B cell (primary cell): Measurements from ENCODE around the gene PRDM15. TPM values are rescaled to one million over a fixed set of nuclear protein-coding genes. Genes with fewer than 3 reads are reported as not detected.

Experiments used
- ATAC-seq: fragments of 200-7000 bp; cut with Tn5 transposase; one replicate; pipeline ENCODE4 v1.10.0; 2021; ENCODE audit warnings: low read depth, mild to moderate bottlenecking, moderate number of reproducible peaks, moderate library complexity
- CTCF ChIA-PET: fragments of 350-600 bp; sonication (Branson Sonifier 250); formaldehyde crosslinking; loops from one replicate; lab custom pipeline; 2021; ENCODE audit warnings: antibody characterized with exemption, inconsistent platforms; lab: Charles Lee
- POLR2A ChIA-PET: fragments of 350-600 bp; sonication (Branson Sonifier 250); formaldehyde crosslinking; loops from one replicate; lab custom pipeline; 2021; ENCODE audit warnings: antibody characterized with exemption; lab: Charles Lee
- DNase-seq: peaks from one replicate; pipeline ENCODE4 v3.0.0; 2013
- H2AFZ ChIP-seq: 2 replicates; pipeline ENCODE4 v1.6.1; 2012; ENCODE audit warnings: mild to moderate bottlenecking, low read depth, low read length; ENCODE audit not compliant: insufficient read depth, poor library complexity, severe bottlenecking
- H3K27ac ChIP-seq, 2 donors: 1 replicate in 1 of 2; 2 replicates in 1 of 2; pipeline ENCODE4 v1.5.1; 2012 to 2013; ENCODE audit warnings: low read length in 2 of 2, mild to moderate bottlenecking in 2 of 2, moderate library complexity in 1 of 2
- H3K27me3 ChIP-seq, 4 experiments: fragments of 200-600 bp in 1 of 4; sonication (generic) in 1 of 4; replicated peaks in 1 of 4; 1 replicate in 2 of 4; 2 replicates in 2 of 4; pipeline versions ENCODE4 v1.6.1 to v1.7.0; 2013 to 2016; ENCODE audit warnings: low read length in 3 of 4, mild to moderate bottlenecking in 2 of 4, mixed read lengths in 1 of 4, moderate library complexity in 1 of 4; ENCODE audit not compliant: insufficient read depth in 4 of 4, control insufficient read depth in 3 of 4; ENCODE audit errors: control extremely low read depth in 1 of 4
- H3K36me3 ChIP-seq, 2 experiments: replicated peaks in 1 of 2; 1 replicate in 1 of 2; 2 replicates in 1 of 2; pipeline versions ENCODE4 v1.6.1 to v1.7.1; 2013; ENCODE audit warnings: low read length in 1 of 2; ENCODE audit not compliant: insufficient read depth in 2 of 2, control insufficient read depth in 1 of 2; ENCODE audit errors: control extremely low read depth in 1 of 2, extremely low read depth in 1 of 2
- H3K4me1 ChIP-seq, 2 donors: fragments of 200-600 bp in 1 of 2; sonication (generic) in 1 of 2; 1 replicate in 1 of 2; 2 replicates in 1 of 2; pipeline versions ENCODE4 v1.5.1 to v1.6.1; 2013 to 2017; ENCODE audit warnings: low read length in 2 of 2; ENCODE audit not compliant: control insufficient read depth in 2 of 2, insufficient read depth in 2 of 2
- H3K4me2 ChIP-seq: replicated peaks from 2 replicates; pipeline ENCODE3; 2012; ENCODE audit warnings: mild to moderate bottlenecking, low read depth, low read length; ENCODE audit not compliant: poor library complexity, severe bottlenecking
- H3K4me3 ChIP-seq, 5 experiments: fragments of 200-600 bp in 1 of 5; sonication (generic) in 1 of 5; 1 replicate in 3 of 5; 2 replicates in 2 of 5; pipeline versions ENCODE4 v1.5.1 to v1.7.0; 2011 to 2016; ENCODE audit warnings: low read length in 4 of 5, mild to moderate bottlenecking in 4 of 5, low read depth in 2 of 5, control low read depth in 1 of 5, moderate library complexity in 1 of 5; ENCODE audit not compliant: insufficient read depth in 1 of 5; ENCODE audit errors: control extremely low read depth in 1 of 5, extremely low read depth in 1 of 5
- H3K79me2 ChIP-seq: fragments of 200-600 bp; sonication (generic); one replicate; pipeline ENCODE4 v1.6.0; 2016; ENCODE audit warnings: low read length; ENCODE audit not compliant: control insufficient read depth, insufficient read depth
- H3K9ac ChIP-seq: fragments of 200-600 bp; sonication (generic); 2 replicates; pipeline ENCODE4 v1.6.1; 2017; ENCODE audit warnings: mild to moderate bottlenecking, low read length, moderate library complexity
- H3K9me3 ChIP-seq, 3 donors: one replicate each; pipeline versions ENCODE4 v1.6.1 to v1.7.1; 2013; ENCODE audit warnings: low read length in 2 of 3; ENCODE audit not compliant: control insufficient read depth in 2 of 3, insufficient read depth in 1 of 3; ENCODE audit errors: control extremely low read depth in 1 of 3
- H4K20me1 ChIP-seq: 2 replicates; pipeline ENCODE4 v1.6.0; 2012; ENCODE audit warnings: mild to moderate bottlenecking, low read length; ENCODE audit not compliant: insufficient read depth, control insufficient read depth, poor library complexity, severe bottlenecking
- H3K27ac Mint-ChIP-seq: one replicate; pipeline ENCODE4 v1.8.0; 2021; ENCODE audit warnings: mixed read lengths
- H3K27me3 Mint-ChIP-seq: one replicate; pipeline ENCODE4 v1.8.0; 2021; ENCODE audit warnings: mixed read lengths
- H3K4me1 Mint-ChIP-seq: one replicate; pipeline ENCODE4 v1.8.0; 2021; ENCODE audit warnings: mixed read lengths
- H3K4me3 Mint-ChIP-seq: one replicate; pipeline ENCODE4 v1.8.0; 2021; ENCODE audit warnings: mixed read lengths
- H3K9me3 Mint-ChIP-seq: one replicate; pipeline ENCODE4 v1.8.0; 2022; ENCODE audit warnings: mixed read lengths; ENCODE audit not compliant: insufficient read depth
- CTCF ChIP-seq: fragments of 200-600 bp; IDR thresholded peaks from one replicate; pipeline ENCODE4 v1.8.0; 2022; ENCODE audit warnings: antibody characterized with exemption, mild to moderate bottlenecking
- EZH2 ChIP-seq: IDR thresholded peaks from 2 replicates; pipeline ENCODE4 v1.6.1; 2012; ENCODE audit warnings: borderline replicate concordance, low read depth, mild to moderate bottlenecking, moderate library complexity, low read length; ENCODE audit not compliant: insufficient read depth, poor library complexity, severe bottlenecking
- whole genome bisulfite sequencing: methylation state at CpG from one replicate; pipeline ENCODE4 v1.1.5; 2013; ENCODE audit warnings: missing lambda C conversion rate; ENCODE audit not compliant: insufficient coverage; 5-methylcytosine and 5-hydroxymethylcytosine counted together
- intact Hi-C: fragments of 100-400 bp; cut with micrococcal nuclease; formaldehyde crosslinking; loops from one replicate; pipeline ENCODE4 v1.10.0; 2022
- polyA plus RNA-seq: library from polyadenylated mRNA; depleted of rRNA; stranded (reverse); fragments of >200 nt; gene quantifications from 2 replicates; pipeline ENCODE4 v1.2.3, GENCODE V29; 2012
- total RNA-seq, 2 donors: library from RNA; stranded (reverse); fragments of 120-200 nt in 1 of 2; gene quantifications; 1 replicate in 1 of 2; 2 replicates in 1 of 2; pipeline versions ENCODE4 v1.2.3 to v1.2.4, GENCODE V29; 2013 to 2022

The PRDM15 gene
- total and polyA plus RNA-seq, 2 donors (not counting 1 experiment from before 2014, with no cell fraction given) = 21.3 to 29.2 TPM

GRCh38 chr21:41861987-41862386, 17.2 kb downstream of the PRDM15 start:
- Mint-ChIP-seq H3K4me1 (peaks cover 49% of the 10 kb centered on the region), H3K27me3 (no peaks in the 10 kb centered on the region), H3K4me3 (no peak overlapping the region), H3K27ac (no peak overlapping the region), H3K9me3 (no peaks in the 10 kb centered on the region)
- intact Hi-C loops = loop anchor here (10.0 kb wide), 1 partner anchor 143 kb away; no protein-coding TSS in a partner anchor
- 88% methylated on average over 15 of the region's 17 CpGs for WGBS
- H3K4me3 ChIP-seq = no peak overlapping the region
- peaks cover 54% of the 10 kb centered on the region for H3K79me2 ChIP-seq
- no peaks in the 10 kb centered on the region for H3K27me3 ChIP-seq
- H3K9ac ChIP-seq = no peak overlapping the region
- peaks cover 40% of the 10 kb centered on the region for H4K20me1 ChIP-seq
- ChIA-PET POLR2A (no interaction called here), CTCF (no interaction called here)
- no peak for TF ChIP-seq EZH2
- no peak for TF ChIP-seq CTCF
- ATAC-seq = no peak
- no peak for DNase-seq
- H3K9me3 ChIP-seq = no peaks in the 10 kb centered on the region
- H3K36me3 ChIP-seq = peaks cover 0 to 21% of the 10 kb centered on the region in 2 experiments
- H3K4me1 ChIP-seq = peaks cover 19 to 37% of the 10 kb centered on the region in 2 donors
- H3K27ac ChIP-seq = no peak overlapping the region
- H3K4me2 ChIP-seq = no peak overlapping the region
- H2AFZ ChIP-seq = no peak overlapping the region

GRCh38 chr21:41861255-41861654, 17.9 kb downstream of the PRDM15 start:
- no peak overlapping the region for H2AFZ ChIP-seq
- 75% methylated on average over 2 of the region's 4 CpGs for WGBS
- H3K9me3 ChIP-seq = no peaks in the 10 kb centered on the region
- no peaks in the 10 kb centered on the region for H3K27me3 Mint-ChIP-seq
- peaks cover 42% of the 10 kb centered on the region for H3K4me1 Mint-ChIP-seq
- H3K4me1 ChIP-seq = peaks cover 19 to 37% of the 10 kb centered on the region in 2 donors
- no peak overlapping the region for H3K27ac ChIP-seq
- H3K4me2 ChIP-seq = no peak overlapping the region
- POLR2A ChIA-PET = no interaction called here
- TF ChIP-seq EZH2 (no peak), CTCF (no peak)
- intact Hi-C loops = loop anchor here (10.0 kb wide), 1 partner anchor 144 kb away; no protein-coding TSS in a partner anchor
- H3K36me3 ChIP-seq = peaks cover 0 to 28% of the 10 kb centered on the region in 2 experiments
- no peaks in the 10 kb centered on the region for H3K9me3 Mint-ChIP-seq
- ATAC-seq = no peak
- CTCF ChIA-PET = no interaction called here
- no peak for DNase-seq
- no peaks in the 10 kb centered on the region for H3K27me3 ChIP-seq
- H3K4me3 Mint-ChIP-seq = no peak overlapping the region
- H3K79me2 ChIP-seq = peaks cover 46% of the 10 kb centered on the region
- peaks cover 33% of the 10 kb centered on the region for H4K20me1 ChIP-seq
- no peak overlapping the region for H3K4me3 ChIP-seq
- H3K27ac Mint-ChIP-seq = no peak overlapping the region
- no peak overlapping the region for H3K9ac ChIP-seq
